G401 (cell line): ENCODE data around the gene PSEN1. TPM values are rescaled to one million over a fixed set of nuclear protein-coding genes. Genes with fewer than 3 reads are reported as not detected.

ENCODE experiments used
- DNase-seq: peaks from one replicate; pipeline ENCODE4 v3.0.0-alpha.2; 2015; ENCODE audit warnings: low spot score
- in situ Hi-C: cut with HindIII; loops from 2 replicates; pipeline ENCODE4 v1.10.0; 2016; ENCODE audit warnings: low sequenced_read_pairs, mixed read lengths
- total RNA-seq: library from RNA; depleted of rRNA; stranded (reverse); fragments of >200 nt; shearing (Covaris generic); gene quantifications from 2 replicates; pipeline ENCODE4 v1.2.3, GENCODE V29; 2014

The PSEN1 gene
- total RNA-seq, 1 experiment from 2014 or later, result 38.7 TPM

DNA sequence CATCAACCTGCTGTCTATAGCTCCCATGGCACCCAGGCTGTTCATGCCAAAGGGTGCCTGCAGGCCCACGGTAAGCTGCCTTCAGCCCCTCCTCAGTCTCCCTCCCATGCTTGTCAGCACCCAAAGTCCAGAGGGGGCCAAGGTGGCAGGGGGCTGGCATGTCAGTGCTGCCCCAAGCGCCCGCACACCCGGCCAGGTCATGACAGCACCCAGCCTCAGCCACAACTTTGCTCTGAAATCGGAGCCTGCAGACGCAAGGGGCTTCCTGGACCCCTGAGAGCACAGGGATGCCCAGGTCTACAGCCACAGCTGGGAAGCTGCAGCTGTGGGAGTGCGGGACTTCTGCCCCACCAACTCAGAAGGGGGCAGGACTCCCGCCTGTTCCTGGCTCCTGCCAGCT is 72.5 kb downstream of the PSEN1 start:
- in situ Hi-C loops, result no loop called here
- no peak for DNase-seq

DNA sequence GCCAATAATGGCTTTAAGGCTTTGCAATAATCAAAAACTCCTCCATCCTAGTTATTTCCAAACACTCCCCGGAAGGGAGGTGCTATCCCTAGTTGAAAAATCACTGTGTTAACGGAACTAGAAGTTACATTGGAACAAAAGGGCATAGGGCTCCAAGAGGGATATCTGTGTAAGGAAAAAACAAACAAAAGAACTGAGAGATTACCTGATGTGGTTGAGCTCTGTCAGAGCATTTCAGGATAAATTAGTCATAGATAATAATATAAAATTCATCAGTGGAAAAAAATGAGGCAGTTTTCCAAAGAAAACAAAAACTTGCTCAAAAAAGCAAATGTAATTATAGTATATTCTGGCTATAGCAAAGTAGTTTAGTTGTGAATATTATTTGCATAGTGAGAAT is 73.6 kb downstream of the PSEN1 start:
- in situ Hi-C loops, result no loop called here
- DNase-seq, result no peak

DNA sequence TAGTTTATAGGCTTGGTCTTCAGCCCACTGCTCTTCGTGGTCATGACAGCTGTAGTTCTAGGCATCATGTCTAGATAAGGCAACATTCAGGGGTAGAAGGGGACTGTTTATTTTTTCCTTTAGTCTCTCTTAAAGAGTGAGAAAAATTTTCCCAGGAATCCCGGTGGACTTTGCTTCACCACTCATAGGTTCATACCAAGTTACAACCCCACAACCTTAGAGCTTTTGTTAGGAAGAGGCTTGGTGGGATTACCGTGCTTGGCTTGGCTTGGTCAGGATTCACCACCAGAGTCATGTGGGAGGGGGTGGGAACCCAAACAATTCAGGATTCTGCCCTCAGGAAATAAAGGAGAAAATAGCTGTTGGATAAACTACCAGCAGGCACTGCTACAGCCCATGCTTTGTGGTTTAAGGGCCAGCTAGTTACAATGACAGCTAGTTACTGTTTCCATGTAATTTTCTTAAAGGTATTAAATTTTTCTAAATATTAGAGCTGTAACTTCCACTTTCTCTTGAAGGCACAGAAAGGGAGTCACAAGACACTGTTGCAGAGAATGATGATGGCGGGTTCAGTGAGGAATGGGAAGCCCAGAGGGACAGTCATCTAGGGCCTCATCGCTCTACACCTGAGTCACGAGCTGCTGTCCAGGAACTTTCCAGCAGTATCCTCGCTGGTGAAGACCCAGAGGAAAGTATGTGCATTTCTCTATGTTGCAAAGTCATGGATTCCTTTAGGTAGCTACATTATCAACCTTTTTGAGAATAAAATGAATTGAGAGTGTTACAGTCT is 75.1 kb downstream of the PSEN1 start:
- in situ Hi-C loops, result no loop called here

DNA sequence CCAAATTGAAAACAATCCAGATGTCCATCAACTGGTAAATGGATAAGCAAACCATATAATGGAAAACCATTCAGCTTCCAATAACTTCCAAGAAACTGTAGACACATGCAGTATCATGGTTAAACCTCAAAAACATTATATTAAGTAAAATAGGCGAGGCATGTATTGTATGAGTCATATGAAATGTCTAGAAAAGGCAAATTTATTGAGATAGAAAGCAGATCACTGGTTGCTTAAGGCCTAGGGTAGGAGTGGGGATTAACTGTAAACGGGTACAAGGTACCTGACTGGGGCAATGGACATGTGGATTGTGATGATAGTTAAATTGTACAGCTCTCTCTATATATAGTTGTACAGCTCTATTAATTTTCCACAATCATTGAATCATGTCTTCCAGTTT is 79.7 kb downstream of the PSEN1 start:
- in situ Hi-C loops, result no loop called here
- no peak for DNase-seq

More for the DNA sequence above, 75.1 kb downstream of the PSEN1 start:
- DNase-seq, result no peak

DNA sequence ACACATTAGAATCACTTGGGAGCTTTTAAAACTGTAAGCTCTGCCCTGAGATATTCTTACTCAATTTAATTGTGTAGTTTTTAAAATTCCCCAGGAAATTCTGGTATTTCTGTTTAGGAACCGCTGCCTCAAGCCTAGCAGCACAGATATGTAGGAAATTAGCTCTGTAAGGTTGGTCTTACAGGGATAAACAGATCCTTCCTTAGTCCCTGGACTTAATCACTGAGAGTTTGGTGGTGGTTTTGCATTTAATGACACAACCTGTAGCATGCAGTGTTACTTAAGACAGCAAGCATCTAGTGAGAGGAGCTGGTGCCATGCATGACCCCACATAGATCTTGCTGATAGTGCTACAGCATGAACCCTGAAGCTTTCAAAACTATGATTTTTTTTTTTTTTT is 81.1 kb downstream of the PSEN1 start:
- in situ Hi-C loops, result no loop called here
- DNase-seq, result no peak

DNA sequence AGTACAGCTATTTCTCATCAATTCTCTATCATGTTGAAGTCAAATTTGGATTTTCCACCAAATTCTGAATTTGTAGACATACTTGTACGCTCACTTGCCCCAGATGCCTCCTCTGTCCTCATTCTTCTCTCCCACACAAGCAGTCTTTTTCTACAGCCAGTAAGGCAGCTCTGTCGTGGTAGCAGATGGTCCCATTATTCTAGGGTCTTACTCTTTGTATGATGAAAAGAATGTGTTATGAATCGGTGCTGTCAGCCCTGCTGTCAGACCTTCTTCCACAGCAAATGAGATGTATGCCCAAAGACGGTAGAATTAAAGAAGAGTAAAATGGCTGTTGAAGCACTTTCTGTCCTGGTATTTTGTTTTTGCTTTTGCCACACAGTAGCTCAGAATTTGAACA is 83.8 kb downstream of the PSEN1 start:
- no peak for DNase-seq
- in situ Hi-C loops, result no loop called here

DNA sequence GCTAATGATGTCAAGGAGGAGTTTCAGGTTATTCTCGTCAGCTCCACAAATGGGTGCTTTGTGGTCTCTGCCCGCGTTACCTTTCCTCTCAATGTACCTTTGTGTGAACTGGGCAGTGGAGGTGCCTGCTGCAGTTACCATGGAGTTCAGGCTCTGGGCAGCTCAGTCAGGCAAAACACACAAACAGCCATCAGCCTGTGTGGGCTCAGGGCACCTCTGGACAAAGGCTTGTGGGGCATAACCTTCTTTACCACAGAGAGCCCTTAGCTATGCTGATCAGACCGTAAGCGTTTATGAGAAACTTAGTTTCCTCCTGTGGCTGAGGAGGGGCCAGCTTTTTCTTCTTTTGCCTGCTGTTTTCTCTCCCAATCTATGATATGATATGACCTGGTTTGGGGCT is 84.3 kb downstream of the PSEN1 start:
- in situ Hi-C loops, result no loop called here
- DNase-seq, result no peak

DNA sequence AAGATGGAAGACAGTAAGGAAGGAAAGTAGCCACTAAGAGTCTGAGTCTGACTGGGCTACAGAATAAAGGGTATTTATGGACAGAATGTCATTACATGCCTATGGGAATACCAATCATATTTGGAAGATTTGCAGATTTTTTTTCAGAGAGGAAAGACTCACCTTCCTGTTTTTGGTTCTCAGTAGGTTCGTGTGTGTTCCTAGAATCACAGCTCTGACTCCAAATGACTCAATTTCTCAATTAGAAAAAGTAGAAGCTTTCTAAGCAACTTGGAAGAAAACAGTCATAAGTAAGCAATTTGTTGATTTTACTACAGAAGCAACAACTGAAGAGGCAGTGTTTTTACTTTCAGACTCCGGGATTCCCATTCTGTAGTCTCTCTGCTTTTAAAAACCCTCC is 85.6 kb downstream of the PSEN1 start:
- in situ Hi-C loops, result no loop called here
- DNase-seq, result no peak

DNA sequence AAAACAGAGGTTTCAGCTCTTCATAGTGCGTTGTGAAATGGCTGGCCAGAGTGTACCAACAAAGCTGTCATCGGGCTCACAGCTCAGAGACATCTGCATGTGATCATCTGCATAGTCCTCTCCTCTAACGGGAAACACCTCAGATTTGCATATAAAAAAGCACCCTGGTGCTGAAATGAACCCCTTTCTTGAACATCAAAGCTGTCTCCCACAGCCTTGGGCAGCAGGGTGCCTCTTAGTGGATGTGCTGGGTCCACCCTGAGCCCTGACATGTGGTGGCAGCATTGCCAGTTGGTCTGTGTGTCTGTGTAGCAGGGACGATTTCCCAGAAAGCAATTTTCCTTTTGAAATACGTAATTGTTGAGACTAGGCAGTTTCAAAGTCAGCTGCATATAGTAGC is 86.7 kb downstream of the PSEN1 start:
- in situ Hi-C loops, result no loop called here
- no peak for DNase-seq

DNA sequence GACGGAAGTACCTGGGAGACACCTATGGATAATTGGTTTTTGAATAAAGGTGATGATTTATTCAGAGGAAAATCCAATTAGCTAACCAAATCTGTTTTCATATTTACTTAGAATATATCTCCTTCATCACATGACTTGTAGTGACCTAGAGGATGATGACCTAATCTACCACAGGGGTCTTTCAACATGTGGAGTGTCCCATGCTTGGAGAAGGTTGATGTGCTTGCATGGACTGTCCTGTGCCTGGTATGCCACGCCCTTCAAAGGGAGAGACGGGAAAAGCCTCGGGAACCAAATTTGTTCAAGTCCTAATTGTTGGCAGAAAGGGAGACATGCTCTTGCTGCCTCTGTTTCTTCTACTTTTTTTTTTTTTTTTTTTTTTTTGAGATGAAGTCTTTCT is 89.2 kb downstream of the PSEN1 start:
- in situ Hi-C loops, result no loop called here

DNA sequence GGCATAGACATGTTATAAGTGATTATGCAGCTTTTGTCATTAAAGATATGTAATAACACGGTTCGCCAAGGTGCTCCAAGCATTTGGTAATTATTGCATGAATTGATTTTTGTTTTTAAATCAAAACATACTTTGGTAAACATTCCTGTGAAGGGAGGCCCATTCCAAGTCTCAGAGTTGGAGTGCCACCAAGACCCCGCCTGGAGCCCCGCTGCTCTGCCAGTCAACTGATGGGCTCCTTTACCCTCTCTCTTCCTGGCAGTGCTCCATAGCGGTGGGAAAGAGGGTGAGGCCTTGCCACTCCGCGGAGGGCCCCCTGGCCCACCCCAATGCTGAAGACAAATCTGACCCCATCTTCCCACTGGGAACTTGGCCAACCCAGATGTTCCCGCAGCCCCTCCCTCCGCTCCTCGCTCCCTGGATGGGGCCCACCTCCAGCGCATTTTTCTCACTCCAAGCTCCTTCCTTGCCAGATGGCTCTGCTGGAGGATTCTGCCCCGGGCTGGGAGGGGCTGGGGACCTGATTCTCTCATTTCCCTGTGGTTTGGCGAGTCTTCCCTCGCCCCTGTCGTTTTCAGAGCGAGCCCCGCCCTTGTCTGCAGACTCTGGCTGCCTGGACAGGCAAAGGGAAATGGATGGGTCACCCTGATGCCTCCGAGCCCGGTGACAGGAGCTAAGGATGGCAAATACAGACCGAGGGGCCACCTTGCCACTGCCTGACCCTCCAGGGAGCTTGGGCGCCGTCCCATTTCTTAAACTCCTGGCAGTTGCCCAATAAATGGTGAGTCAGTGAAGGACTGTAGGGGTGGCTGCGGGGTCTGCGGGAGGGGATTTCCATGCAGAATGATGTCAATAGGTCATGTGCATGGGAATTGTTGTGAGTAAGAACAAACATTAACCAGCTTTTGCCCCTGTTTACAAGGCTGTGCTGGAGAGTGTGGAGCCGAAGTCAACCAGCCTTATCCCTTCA is 91.8 kb downstream of the PSEN1 start:
- in situ Hi-C loops, result no loop called here
- DNase-seq, result peak; percentile 10

More for the DNA sequence above, 89.2 kb downstream of the PSEN1 start:
- DNase-seq, result no peak

DNA sequence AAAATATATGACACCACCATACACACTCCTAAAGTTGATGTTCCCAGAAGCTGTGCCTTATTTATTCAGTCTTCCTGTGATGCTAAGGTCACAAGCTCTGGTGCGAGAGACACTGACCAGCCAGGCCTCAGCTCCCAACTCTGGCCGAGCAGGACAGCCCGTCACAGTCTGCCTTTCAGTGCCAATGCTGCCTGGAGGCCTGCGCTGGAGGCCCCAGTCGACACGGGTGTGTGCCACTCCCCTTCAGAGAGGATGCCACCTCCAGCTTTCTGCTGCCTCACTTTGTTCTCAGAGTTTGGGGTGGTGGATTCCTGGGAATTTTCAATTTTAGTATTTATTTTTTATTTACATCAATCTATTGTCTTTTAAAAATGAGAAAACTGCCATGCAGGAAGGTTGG is 93.7 kb downstream of the PSEN1 start:
- in situ Hi-C loops, result no loop called here
- no peak for DNase-seq

DNA sequence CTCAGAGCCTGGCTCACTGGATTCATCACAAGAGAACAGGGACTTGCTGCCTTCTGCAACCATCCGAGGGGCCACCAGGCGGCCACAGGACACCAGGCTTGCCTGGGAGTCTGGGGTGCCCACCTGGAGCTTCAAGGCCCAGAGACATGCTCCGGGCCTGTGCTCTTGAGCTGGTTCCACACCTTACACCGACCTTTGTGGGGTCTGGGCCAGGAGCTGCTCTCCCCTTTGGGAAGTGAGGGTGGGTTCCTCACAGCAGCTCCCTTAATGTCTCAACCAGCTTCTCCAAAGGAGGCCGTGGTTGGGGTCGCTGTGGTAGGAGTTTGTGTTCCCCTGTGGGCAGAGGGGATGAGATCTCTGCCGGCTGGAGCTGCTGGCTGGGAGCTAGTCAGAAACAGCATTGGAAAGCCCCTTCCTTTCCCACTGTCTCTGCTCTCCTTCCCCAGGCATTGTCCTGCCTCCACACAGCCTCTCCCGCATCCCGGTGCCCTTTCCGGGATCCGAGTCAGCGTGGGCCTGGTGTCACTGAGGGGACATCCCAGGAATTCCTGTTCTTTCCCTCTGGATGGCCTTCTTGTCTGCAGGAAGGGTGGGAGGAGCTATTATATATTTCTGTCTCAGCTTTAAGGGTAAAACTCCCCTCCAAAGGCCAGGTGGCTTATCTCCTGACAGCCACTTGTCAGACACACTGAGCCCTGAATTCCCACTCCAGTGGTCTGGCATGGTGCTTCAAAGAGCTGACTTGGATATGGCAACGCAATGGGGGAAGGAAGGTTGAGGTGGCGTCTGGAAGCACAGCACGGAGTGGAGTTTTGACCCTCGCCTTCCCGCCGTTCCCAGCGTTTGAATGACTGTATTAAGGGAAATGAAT is 95.9 kb downstream of the PSEN1 start:
- in situ Hi-C loops, result no loop called here
- no peak for DNase-seq

DNA sequence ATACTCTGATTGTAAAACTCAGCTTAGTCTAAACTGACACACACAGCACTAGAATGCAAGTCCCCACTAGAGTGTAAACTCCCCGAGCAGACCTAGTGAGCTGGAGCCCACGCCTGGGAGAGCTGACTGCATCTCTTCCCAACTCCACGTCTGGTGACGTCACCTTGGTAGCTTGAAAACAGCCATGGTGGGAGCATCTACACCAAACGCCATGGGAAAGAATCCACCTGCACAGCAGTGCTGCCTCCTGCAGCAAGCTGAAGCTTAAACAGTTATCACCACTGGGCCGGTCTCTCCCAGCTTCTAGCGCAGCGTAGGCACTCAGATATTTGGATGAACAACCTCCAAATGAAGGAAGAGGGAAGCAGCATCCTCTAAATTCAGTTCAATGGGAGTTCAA is 96.7 kb downstream of the PSEN1 start:
- in situ Hi-C loops, result no loop called here

DNA sequence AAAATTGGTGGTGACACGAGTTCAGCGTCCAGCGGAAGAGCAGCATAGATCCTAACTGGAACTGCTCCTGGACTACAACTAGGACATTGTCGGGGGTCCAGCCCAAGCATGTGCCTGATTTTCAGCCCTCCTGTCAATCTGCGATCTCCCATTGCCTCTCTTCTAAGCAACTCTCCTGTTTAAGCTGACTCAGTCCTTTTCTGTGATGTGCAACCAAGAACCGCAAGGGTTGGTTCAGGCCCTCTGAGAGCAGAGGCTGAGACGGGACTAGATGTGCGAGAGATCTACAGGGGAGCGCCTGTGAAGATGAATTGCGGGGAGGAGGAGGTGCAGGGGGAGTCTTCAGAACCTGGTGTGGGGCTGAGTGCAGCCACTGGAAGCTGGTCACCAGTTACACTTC is 97.3 kb downstream of the PSEN1 start:
- DNase-seq, result no peak
- in situ Hi-C loops, result no loop called here

More for the DNA sequence above, 96.7 kb downstream of the PSEN1 start:
- no peak for DNase-seq

DNA sequence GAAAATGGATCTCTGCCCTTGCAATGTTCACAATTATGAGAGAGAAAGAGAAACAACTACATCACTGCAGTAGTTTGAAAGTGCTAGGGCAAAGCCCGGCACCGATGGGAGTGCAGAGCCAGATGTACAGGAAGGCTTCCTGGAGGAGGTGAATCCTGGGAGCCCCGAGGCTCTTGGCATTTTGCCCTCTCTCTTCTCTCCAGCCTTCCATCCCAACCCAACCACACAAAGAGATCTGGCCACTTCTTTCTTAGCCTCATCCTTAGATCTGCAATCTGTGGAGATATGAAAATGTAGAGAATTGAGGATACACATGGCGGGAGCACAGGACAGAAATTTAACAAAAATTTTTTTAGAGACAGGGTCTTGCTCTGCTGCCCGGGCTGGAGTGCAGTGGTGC is 97.7 kb downstream of the PSEN1 start:
- no peak for DNase-seq
- in situ Hi-C loops, result no loop called here

DNA sequence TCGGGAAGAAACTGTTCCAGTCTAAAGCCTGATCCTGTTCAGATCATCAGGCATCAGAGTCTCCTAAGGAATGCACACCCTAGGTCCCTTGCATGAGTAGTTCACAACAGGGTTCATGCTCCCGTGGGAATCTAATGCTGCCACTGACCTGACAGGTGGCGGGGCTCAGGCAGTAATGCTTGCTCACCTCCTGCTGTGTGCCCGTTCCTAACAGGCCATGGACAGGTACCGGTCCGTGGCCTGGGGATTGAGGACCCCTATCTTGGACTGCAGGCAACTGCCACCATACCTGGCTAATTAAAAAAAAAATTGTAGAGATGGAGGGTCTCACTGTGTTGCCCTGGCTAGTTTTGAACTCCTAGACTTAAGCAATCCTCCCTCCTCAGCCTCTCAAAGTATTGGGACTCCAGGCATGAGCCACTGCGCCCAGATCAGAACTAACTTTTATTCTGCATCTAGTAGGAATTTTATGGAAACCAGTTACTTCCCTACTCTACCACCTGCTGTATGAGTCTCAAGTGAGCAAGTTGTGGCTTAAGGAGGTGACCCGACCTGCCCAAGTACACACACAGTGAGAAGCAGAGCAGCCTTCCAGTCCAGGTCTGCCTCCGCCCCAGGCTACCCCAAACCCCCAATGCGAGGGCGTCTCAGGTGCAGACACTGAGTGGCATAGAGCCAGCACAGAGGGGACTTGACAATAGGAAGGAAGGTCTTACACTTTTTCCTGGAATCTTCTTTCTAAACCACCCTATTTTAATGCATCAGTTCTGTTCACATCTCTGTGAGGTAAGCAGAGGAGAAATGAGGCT is 98.5 kb downstream of the PSEN1 start:
- in situ Hi-C loops, result no loop called here

DNA sequence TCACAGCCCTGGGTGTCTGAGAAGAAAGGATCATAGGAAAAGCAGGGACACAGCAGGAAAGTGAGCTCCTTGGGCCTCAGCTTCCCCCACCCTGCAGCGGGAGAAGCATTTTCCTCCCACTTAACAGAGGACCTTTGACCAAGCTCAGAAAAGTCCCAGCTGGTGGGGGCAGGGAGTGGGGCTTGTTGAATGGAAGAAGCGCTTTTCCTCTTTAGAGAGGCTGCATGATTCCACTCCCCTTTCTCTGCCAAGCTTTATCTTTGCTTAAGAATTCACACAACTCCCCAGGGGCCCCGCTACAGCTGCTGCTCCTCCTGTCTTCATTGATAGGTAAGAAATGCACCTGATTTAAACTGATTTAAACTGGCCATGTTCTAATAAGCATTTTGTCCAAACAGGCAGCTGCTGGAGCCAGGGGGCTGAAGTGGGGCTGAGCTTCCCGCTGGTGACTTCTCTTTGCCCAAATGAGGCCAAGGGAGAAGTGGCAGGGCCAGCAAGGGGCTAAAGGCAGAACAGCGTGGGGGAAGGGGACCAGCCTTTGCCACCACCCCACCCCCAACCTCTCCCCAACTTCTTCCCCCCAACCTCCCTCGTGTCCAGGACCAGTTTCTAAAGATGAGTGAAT is 99.3 kb downstream of the PSEN1 start:
- DNase-seq, result no peak

More for the DNA sequence above, 98.5 kb downstream of the PSEN1 start:
- DNase-seq, result no peak

More for the DNA sequence above, 99.3 kb downstream of the PSEN1 start:
- in situ Hi-C loops, result no loop called here
